Measurements from ENCODE around the gene NTNG2.

DNA sequence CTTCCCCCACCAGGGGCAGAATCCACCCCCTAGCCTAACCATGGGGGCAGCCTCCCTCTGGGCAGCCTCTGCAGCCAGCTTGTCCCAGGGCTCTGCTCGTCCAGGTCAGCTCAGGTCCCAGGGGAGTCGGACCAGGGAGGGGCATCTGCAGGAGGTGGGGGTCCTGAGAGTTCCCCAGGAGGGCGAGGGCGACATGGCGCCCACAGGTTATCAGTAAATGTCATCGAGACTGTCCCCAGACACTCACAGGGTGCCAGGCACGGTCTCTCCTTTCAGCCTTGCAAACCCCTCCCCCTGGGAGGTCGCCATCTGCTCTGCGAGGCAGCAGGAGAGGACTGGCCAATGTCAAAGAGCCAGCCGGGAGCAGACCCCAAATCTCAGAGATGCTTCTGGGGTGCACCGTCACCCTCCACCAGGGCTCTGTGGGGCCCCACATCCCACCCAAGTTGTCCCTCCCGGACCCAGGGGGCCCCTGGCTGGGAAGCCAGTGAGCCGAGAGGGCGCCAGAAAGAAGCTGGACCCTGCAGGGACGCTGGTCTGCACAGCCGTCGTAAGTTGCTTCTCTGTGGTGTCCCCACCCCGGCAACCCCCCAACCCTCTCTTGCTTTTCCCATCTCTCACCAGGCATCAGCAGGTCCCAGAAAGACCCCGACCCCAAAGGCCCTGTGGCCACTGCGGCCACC is 69.3 kb downstream of the NTNG2 start:
- TF ChIP-seq, protein P1, sequence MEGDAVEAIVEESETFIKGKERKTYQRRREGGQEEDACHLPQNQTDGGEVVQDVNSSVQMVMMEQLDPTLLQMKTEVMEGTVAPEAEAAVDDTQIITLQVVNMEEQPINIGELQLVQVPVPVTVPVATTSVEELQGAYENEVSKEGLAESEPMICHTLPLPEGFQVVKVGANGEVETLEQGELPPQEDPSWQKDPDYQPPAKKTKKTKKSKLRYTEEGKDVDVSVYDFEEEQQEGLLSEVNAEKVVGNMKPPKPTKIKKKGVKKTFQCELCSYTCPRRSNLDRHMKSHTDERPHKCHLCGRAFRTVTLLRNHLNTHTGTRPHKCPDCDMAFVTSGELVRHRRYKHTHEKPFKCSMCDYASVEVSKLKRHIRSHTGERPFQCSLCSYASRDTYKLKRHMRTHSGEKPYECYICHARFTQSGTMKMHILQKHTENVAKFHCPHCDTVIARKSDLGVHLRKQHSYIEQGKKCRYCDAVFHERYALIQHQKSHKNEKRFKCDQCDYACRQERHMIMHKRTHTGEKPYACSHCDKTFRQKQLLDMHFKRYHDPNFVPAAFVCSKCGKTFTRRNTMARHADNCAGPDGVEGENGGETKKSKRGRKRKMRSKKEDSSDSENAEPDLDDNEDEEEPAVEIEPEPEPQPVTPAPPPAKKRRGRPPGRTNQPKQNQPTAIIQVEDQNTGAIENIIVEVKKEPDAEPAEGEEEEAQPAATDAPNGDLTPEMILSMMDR (conservative IDR thresholded peaks at IDR 0.05; ENCODE audit: low read length) = no peak
- no peak for TF ChIP-seq EZH2phosphoT487 (IDR thresholded peaks at IDR 0.05; ENCODE audit: borderline replicate concordance)

All from Loucy (cell line).